GM21825 (cell line): ENCODE measurements around the gene PRKCE.
"Not testable (repeated sequence)": the region's sequence is repeated elsewhere in the genome, so short reads cannot be mapped to it uniquely, and the experiment has no call there.

Experiments
- ATAC-seq: cut with Tn5 transposase; IDR thresholded peaks from one replicate; pipeline ENCODE4 v1.9.1; 2021; ENCODE audit warnings: mild to moderate bottlenecking, moderate library complexity; ENCODE audit not compliant: unreplicated experiment

The PRKCE gene

GRCh38 chr2:45902380-45902779 lies 250.9 kb downstream of the PRKCE start:
- no peak for ATAC-seq

DNA sequence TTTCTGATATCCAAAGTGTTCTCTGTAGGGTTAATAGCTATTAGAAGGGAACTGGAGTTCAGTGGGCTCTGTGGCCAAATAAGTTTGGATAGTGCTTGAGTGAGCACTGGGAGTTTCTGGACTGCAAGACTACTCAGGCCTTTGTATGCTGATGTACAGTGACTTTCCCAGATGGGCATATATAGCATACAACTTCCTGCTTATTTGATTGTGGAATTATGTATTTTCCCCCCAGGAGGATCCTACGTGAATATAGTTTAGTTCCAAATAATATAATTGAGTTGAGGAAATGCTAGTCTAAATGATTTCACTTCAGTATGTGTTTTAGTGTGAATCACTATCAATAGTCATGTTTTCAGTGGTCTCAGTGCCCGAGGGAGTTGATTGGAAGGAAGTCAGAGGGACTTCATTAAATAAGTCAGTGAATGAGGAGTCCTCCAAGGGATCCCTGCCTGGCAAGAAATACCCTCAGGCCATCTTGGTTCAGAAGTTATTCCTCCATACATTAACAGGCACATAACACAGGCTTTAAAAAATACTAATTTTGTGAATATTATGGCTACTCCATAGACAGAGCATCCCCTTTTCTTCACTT lies 251.4 kb downstream of the PRKCE start:
- ATAC-seq: no peak

- ATAC-seq: peak; percentile 64
These were observed 252.9 kb downstream of the PRKCE start for GRCh38 chr2:45904267-45904945.

GRCh38 chr2:45904946-45905631 lies 253.6 kb downstream of the PRKCE start:
- ATAC-seq: no peak

DNA sequence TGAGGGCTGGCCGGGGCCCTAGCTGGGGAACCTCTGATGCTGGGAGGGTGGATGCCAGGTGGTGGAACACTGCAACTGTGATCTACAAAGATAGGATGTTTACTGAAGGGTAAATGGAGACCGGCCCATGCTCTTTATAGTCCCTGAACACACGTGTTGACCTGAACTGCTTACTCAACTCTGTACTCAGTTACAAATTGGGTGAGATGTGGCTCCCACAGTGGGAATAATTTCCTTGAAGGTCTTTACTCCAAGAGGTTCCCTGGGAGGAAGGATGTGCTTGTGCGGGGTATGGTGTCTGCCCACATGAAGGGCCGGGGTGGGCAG lies 254.1 kb downstream of the PRKCE start:
- ATAC-seq: no peak

- ATAC-seq: no peak
These were observed 256.1 kb downstream of the PRKCE start for GRCh38 chr2:45907592-45907991.

DNA sequence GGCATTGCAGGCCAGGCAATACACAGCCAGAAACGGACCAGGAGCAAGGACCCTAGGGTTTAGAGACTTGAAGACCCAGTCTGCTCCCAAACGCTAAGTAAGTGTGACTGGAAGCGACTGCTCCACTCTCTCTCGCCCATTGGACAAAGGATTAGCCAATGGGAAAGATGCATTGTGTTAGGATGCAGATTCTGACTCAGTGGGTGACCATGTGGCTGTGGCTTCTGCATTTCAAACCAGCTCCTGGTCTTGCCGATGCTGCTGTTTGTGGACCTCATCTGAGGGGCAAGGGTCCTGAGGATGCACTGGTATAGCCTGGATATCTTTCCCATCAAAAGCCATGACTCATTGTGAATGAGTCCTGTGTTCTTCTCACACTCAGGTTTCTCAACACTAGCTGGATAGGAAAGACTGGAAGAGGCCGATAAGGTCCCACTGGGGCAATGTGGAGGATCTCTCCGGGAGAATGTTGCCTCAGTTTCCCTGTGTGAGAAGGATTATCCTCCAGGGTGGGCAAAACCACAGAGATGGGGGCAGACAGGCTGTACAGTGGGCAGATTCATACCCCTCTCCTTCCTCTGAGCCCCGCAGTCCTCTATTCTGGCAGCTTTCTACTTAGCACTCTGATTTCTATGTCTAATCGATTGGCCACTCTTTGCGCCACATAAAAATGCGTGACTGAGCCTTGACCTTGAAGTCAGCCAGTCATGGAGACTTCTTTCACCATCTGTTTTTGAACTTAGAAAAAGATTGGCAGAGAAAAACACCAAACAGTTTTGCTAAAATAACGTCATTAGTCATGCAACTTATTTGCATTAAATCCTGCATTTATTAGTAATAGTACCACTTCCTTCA lies 257.1 kb downstream of the PRKCE start:
- no peak for ATAC-seq

DNA sequence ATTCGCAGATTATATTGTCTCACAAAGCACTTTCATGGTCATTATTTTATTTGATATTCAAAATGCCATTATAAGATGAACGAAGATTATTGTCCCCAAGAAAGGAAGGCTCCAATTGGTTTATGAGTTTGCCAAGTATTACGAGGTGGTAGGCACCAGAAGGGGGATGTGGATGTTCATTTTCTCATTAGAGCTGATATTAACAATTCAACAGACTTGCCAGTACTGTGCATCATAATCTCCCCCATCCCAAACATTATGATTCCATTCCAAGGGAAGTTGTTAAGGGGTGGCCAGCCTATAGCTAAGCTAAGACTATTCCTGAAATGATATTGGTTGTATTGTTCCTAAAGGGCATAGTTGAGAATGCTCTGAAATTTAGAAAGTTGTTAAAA lies 257.7 kb downstream of the PRKCE start:
- no peak for ATAC-seq

- peak; percentile 88 for ATAC-seq
These were observed 258.3 kb downstream of the PRKCE start for GRCh38 chr2:45909677-45910191.

GRCh38 chr2:45910473-45911060 lies 259.1 kb downstream of the PRKCE start:
- ATAC-seq: no peak

DNA sequence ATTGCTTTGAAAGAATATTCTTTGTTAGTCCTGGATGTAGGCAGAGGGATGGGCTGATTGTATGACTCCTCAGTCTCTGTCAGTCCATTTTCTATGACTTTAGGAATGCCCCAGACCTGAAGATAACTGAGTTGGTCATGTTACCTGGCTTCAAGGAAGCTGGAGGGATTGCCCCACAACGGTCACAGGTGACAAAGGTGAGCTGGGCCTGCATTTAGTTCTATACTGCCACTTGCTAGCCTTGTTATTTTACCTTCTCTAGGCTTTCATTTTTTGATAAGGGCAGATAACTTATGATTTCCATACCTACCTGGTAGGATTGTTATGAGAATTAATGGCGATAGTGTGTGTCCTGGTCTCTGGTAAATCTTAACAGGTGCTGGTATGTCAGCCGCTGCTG lies 260.1 kb downstream of the PRKCE start:
- no peak for ATAC-seq

DNA sequence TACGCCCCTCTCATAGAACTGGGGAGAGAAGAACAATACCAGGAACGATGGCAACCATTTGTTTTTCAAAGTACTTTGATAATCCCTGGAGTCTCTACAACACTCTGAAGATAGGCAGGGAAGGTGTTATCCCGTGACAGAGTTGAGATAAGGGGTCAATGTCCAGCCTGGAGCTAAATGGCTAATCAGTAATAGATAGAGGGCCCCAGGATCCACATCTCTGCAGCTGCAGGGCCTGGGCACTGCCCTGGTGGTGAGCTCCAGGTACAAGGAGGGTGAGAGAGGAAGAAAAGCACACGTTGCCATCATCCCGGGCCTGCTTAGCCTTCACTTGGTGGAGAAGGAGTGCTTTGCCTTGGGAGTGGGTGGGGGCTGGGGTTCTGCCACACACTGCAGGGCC lies 260.6 kb downstream of the PRKCE start:
- ATAC-seq: no peak

DNA sequence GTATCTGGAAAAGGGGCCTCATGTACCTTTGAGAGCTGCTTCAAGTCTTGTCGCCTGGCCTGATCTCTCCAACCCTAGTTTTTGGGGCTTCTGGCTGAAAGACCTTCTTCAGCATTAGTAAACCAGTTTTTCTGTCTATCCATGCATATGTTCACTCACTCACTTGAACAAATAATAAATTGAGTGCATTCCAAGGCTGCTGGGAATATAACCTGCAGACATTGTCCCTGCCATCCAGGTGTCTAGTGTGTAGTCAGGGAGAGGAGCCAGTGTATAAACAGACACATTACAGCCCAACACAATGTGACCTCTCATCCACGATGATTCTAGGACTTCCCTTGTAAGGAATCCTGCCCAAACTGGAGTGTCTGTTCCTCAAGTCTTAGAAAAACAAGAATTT lies 262.1 kb downstream of the PRKCE start:
- ATAC-seq: no peak

GRCh38 chr2:45915523-45915922 lies 264.0 kb downstream of the PRKCE start:
- ATAC-seq: no peak

DNA sequence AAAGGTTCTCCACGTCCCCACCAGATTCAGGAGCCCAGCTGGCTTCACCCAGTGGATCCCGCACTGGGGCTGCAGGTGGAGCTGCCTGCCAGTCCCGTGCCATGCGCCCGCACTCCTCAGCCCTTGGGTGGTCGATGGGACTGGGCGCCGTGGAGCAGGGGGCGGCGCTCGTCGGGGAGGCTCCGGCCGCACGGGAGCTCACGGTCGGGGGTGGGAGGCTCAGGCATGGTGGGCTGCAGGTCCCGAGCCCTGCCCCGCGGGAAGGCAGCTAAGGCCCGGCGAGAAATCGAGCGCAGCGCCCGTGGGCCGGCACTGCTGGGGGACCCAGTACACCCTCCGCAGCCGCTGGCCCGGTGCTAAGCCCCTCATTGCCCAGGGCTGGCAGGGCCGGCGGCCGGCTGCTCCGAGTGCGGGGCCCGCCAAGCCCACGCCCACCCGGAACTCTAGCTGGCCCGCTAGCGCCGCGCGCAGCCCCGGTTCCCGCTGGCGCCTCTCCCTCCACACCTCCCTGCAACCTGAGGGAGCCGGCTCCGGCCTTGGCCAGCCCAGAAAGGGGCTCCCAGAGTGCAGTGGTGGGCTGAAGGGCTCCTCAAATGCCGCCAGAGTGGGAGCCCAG lies 266.2 kb downstream of the PRKCE start:
- ATAC-seq: not testable (repeated sequence)

GRCh38 chr2:45918463-45919159 lies 267.1 kb downstream of the PRKCE start:
- ATAC-seq: no peak

DNA sequence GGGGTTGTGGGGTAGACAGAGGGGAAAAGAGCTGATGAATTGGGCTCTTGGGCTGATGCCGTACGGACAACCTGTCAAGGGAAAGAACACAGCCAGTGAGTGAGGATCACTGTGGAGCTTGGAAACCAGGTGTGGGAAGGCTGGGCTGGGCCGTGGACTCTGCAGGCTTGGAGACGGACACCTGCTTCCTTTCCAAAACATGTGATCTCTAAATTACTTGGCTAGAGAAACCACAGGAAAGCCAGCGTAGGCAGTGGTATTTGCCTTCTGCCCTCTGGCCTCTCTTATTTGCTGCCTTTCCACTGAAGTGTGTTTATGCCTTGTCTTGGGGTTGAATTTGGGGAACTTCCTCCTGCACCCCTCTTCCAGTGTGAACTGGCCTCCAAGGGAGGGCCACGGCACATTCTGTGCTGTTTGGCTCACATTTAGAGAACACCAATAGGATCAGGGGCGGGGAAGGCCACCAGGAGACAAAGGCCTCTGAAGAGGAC lies 267.7 kb downstream of the PRKCE start:
- no peak for ATAC-seq

DNA sequence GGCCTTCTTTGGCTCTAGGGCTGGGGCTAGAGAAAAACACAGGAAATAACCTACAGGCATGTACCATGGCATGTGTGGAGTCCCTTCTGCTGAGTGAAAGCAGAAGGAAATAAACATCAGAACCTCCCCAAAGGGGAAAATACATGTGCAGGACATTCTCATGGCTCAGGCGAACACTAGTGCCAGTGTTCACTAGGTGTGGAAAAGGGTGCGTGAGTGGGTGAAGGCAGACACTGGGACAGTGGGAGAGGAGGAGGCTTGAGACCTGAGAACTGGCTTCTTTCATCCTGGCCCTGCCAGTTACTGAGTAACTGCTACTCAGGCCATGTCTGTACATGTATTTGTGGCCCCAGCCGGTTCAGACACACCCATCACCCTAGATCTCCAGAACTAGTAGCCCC lies 268.2 kb downstream of the PRKCE start:
- ATAC-seq: no peak

DNA sequence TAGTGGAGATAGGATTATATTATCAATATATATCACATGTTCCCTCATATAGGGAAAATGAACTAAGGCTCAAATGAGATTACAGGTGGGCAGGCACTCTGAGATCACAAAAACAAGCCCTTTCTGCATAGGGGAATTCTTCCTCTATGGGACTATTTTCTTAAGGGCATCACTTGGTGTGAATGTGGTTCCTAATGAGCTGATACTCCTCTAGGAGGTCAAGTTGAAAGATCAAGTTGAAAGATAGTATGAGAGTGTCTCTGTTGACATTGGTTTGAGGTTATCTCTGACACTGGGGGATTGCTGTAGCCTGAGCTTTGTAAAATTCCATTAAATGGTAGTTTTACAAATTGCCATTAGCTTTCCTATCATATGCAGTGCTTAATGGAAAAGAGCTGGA lies 270.4 kb downstream of the PRKCE start:
- ATAC-seq: no peak

- ATAC-seq: no peak
These were observed 271.1 kb downstream of the PRKCE start for GRCh38 chr2:45922577-45922988.
